ENCODE data around the gene HYLS1. TPM values are rescaled to one million over a fixed set of nuclear protein-coding genes. Genes with fewer than 3 reads are reported as not detected.

Gene HYLS1
- total RNA-seq, 4 donors from 2014 or later, result 0.26 to 10.9 (median 4.2) TPM

GRCh38 chr11:125881291-125881690 is 6.2 kb upstream of the HYLS1 start:
- Histone ChIP-seq H3K36me3 (no peaks in the 10 kb centered on the region), H3K9me3 (no peaks in the 10 kb centered on the region), H3K4me1 (no peaks in the 10 kb centered on the region), H3K4me3 (no peak overlapping the region), H3K27ac (no peak overlapping the region), H3K27me3 (no peaks in the 10 kb centered on the region)
- intact Hi-C loops (cut with DNase I; ENCODE audit: low total_unique reads), result no loop called here
- no peak for DNase-seq
- no peak for TF ChIP-seq CTCF (IDR thresholded peaks at IDR 0.05)
- no peak for TF ChIP-seq POLR2A (IDR thresholded peaks at IDR 0.05)

DNA sequence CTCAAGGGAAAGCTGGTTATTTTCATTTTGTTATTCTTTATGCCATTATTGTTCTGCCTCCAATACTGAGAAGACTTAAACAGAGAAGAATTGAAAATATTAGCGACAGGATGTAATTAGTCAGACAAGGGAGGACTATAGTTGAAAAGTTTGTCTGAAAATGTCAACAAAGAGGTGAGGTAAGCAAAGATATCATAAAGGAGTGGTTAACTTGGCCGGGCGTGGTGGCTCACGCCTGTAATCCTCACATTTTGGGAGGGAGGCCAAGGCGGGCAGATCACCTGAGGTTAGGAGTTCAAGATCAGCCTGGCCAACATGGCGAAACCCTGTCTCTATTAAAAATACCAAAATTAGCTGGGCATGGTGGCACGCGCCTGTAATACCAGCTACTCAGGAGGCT is 4.1 kb upstream of the HYLS1 start:
- H3K9me3 ChIP-seq, result no peaks in the 10 kb centered on the region
- H3K27ac ChIP-seq, result no peak overlapping the region
- intact Hi-C loops (cut with DNase I; ENCODE audit: low total_unique reads), result no loop called here
- TF ChIP-seq CTCF (IDR thresholded peaks at IDR 0.05) (no peak), POLR2A (IDR thresholded peaks at IDR 0.05) (no peak)
- no peaks in the 10 kb centered on the region for H3K36me3 ChIP-seq
- no peak for DNase-seq
- no peaks in the 10 kb centered on the region for H3K27me3 ChIP-seq
- no peaks in the 10 kb centered on the region for H3K4me1 ChIP-seq
- H3K4me3 ChIP-seq, result no peak overlapping the region

DNA sequence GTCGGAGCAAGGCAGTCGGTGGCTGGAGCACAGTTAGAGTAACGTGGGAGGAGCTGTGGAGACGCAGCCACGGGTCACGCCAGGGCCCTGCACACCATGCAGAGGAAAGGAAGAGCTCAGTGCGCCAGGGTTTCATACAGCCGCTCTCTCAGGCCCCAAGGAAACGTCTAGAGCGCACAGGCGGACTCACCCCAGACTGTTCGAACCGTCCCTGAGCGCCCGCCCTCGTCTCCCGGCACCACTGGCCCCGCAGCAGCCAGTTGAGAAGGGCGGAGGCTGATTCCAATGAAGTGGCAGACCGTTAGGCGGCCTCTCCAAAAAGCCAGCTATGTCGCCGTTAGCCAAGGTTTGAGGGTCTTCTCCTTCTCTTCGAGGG is 483 bp upstream of the HYLS1 start:
- Histone ChIP-seq H3K9me3 (no peaks in the 10 kb centered on the region), H3K36me3 (no peaks in the 10 kb centered on the region), H3K27ac (peak overlapping the region; percentile 87 to 96), H3K27me3 (no peaks in the 10 kb centered on the region), H3K4me1 (no peaks in the 10 kb centered on the region), H3K4me3 (peak overlapping the region; percentile 61 to 91)
- peak; percentile 29 to 46 for DNase-seq
- TF ChIP-seq CTCF (IDR thresholded peaks at IDR 0.05) (no peak), POLR2A (IDR thresholded peaks at IDR 0.05) (no peak)
- intact Hi-C loops (cut with DNase I; ENCODE audit: low total_unique reads), result no loop called here

DNA sequence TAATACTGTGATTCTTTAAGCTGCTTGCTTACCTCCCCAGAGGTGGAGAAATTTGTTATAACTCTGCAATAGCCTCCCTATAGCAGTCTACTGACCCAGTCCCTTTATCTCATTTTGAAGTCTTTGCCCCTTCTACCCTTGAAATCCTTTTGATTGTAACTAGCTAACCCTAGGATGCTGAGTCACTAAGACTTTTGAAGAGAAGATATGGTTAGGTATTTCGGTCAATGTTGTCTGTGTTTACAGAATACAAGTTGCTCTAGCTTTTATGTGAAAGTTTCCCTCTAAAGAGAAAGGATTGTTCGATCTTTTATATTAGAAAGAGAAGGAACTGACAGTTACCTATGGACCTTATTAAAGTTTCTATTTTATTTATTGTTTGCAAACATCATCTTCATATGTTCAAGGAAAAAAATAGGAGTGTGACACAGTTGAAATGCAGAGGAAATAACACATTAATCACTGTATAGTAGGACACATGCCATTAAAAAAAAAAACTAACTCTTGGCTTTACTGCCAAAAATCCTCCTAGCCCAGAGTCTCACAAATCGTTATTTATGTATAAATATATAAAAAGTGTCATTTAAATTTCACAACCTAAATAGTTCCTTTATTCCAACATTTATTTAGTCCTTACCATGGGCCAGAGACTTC is 3.1 kb downstream of the HYLS1 start:
- TF ChIP-seq CTCF (IDR thresholded peaks at IDR 0.05) (no peak), POLR2A (IDR thresholded peaks at IDR 0.05) (no peak)

DNA sequence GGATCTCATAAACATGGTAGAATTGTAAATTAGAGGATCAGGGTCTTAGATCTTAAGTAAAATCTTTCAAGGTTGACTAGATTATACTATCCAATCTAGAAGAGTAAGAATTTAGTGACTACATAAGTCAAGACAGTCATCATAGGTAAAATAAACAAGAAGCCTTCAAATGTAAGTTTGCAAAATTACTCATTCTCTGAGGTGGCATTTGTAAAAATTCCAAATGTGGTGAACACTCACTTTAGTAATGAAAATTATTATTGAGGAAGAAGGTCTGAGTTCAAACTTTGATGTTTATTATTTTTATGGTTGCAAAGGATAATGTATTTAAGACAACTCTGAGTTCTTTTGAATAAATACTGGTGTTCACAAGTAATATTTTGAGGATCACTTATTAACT is 4.6 kb downstream of the HYLS1 start:
- H3K4me1 ChIP-seq, result no peaks in the 10 kb centered on the region
- H3K27me3 ChIP-seq, result no peaks in the 10 kb centered on the region
- intact Hi-C loops (cut with DNase I; ENCODE audit: low total_unique reads), result no loop called here
- H3K36me3 ChIP-seq, result no peaks in the 10 kb centered on the region
- H3K9me3 ChIP-seq, result no peaks in the 10 kb centered on the region
- H3K4me3 ChIP-seq, result no peak overlapping the region
- no peak overlapping the region for H3K27ac ChIP-seq
- no peak for TF ChIP-seq CTCF (IDR thresholded peaks at IDR 0.05)
- TF ChIP-seq POLR2A (IDR thresholded peaks at IDR 0.05), result no peak
- no peak for DNase-seq

More for the DNA sequence above, 3.1 kb downstream of the HYLS1 start:
- no peaks in the 10 kb centered on the region for H3K36me3 ChIP-seq
- H3K4me3 ChIP-seq, result no peak overlapping the region
- H3K27ac ChIP-seq, result no peak overlapping the region
- no peaks in the 10 kb centered on the region for H3K4me1 ChIP-seq
- no peaks in the 10 kb centered on the region for H3K27me3 ChIP-seq
- no peaks in the 10 kb centered on the region for H3K9me3 ChIP-seq
- intact Hi-C loops (cut with DNase I; ENCODE audit: low total_unique reads), result no loop called here
- DNase-seq, result no peak
